HUES6 (cell line): ENCODE results near the gene CFAP20DC.

Experiments
- H3K27ac ChIP-seq: 2 replicates; pipeline ENCODE4 v1.7.0; 2013; ENCODE audit warnings: low read depth, mild to moderate bottlenecking, low read length, inconsistent platforms
- H3K27me3 ChIP-seq: 2 replicates; pipeline ENCODE4 v1.6.1; 2013; ENCODE audit warnings: low read length; ENCODE audit not compliant: control insufficient read depth, insufficient read depth
- H3K36me3 ChIP-seq: 2 replicates; pipeline ENCODE4 v1.6.1; 2013; ENCODE audit warnings: low read length; ENCODE audit not compliant: control insufficient read depth, insufficient read depth
- H3K4me1 ChIP-seq: 2 replicates; pipeline ENCODE4 v1.6.1; 2013; ENCODE audit warnings: low read length; ENCODE audit not compliant: control insufficient read depth, insufficient read depth
- H3K4me3 ChIP-seq: 2 replicates; pipeline ENCODE4 v1.5.1; 2013; ENCODE audit warnings: low read depth, low read length
- H3K9ac ChIP-seq: one replicate; pipeline ENCODE4 v1.6.1; 2013; ENCODE audit warnings: mild to moderate bottlenecking, low read length
- H3K9me3 ChIP-seq: 2 replicates; pipeline ENCODE4 v1.6.1; 2013; ENCODE audit warnings: low read depth, low read length; ENCODE audit not compliant: control insufficient read depth, insufficient read depth

The CFAP20DC gene

GRCh38 chr3:58874795-58875194 is 175.0 kb downstream of the CFAP20DC start:
- H3K9me3 ChIP-seq, result no peaks in the 10 kb centered on the region
- H3K27ac ChIP-seq, result no peak overlapping the region
- no peak overlapping the region for H3K9ac ChIP-seq
- H3K4me3 ChIP-seq, result no peak overlapping the region
- no peaks in the 10 kb centered on the region for H3K36me3 ChIP-seq
- H3K27me3 ChIP-seq, result no peaks in the 10 kb centered on the region
- no peaks in the 10 kb centered on the region; the same call in 1 of the 2 replicates for H3K4me1 ChIP-seq

GRCh38 chr3:58874248-58874741 is 175.5 kb downstream of the CFAP20DC start:
- H3K9me3 ChIP-seq, result no peaks in the 10 kb centered on the region
- no peaks in the 10 kb centered on the region; the same call in 1 of the 2 replicates for H3K4me1 ChIP-seq
- no peaks in the 10 kb centered on the region for H3K36me3 ChIP-seq
- no peak overlapping the region for H3K4me3 ChIP-seq
- H3K9ac ChIP-seq, result no peak overlapping the region
- no peaks in the 10 kb centered on the region for H3K27me3 ChIP-seq
- no peak overlapping the region for H3K27ac ChIP-seq

DNA sequence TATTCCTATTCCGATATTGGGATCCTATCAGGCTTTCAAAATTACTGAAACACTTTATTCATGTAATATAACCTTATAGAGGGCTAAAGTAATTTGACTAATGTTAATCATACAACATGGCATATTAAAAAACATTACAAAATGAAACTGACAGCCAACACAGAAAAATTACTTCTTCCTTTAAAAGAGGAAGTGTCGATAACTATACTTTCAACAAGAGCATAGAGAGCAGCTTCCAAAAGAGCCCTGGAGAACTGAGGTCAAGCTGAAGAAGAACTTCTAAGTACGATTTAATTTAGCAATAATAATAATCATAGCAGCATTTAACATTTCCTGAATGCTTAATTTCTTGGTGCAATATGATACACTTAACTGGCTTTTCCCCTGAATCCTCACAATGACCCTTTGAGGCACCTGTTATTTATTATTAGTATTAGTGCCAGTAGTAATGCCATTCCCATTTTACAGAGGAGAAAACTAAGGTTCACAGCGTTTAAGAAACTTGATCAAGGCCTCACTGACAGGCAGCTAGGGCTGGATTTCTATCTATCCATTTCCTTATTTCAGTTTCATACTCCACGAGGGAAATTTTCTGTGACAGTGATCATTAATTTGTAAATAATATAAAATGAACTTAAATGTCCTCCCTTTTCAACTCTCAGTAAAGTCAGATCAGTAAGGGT is 181.6 kb downstream of the CFAP20DC start:
- H3K4me3 ChIP-seq, result no peak overlapping the region
- no peaks in the 10 kb centered on the region for H3K9me3 ChIP-seq
- peaks cover 29% of the 10 kb centered on the region for H3K4me1 ChIP-seq
- H3K27ac ChIP-seq, result no peak overlapping the region
- no peak overlapping the region for H3K9ac ChIP-seq
- H3K27me3 ChIP-seq, result no peaks in the 10 kb centered on the region
- H3K36me3 ChIP-seq, result no peaks in the 10 kb centered on the region

GRCh38 chr3:58867621-58868020 is 182.2 kb downstream of the CFAP20DC start:
- Histone ChIP-seq H3K27ac (no peak overlapping the region), H3K4me1 (peaks cover 29% of the 10 kb centered on the region), H3K4me3 (no peak overlapping the region), H3K36me3 (no peaks in the 10 kb centered on the region), H3K9me3 (no peaks in the 10 kb centered on the region), H3K27me3 (no peaks in the 10 kb centered on the region), H3K9ac (no peak overlapping the region)

- H3K9ac ChIP-seq, result no peak overlapping the region
- H3K27ac ChIP-seq, result peak overlapping the region; percentile 23; the same call in 1 of the 2 replicates
- H3K36me3 ChIP-seq, result no peaks in the 10 kb centered on the region
- H3K4me3 ChIP-seq, result no peak overlapping the region
- H3K27me3 ChIP-seq, result no peaks in the 10 kb centered on the region
- no peaks in the 10 kb centered on the region for H3K9me3 ChIP-seq
- H3K4me1 ChIP-seq, result peaks cover 29% of the 10 kb centered on the region
Observed at GRCh38 chr3:58866079-58866478, 183.7 kb downstream of the CFAP20DC start.

DNA sequence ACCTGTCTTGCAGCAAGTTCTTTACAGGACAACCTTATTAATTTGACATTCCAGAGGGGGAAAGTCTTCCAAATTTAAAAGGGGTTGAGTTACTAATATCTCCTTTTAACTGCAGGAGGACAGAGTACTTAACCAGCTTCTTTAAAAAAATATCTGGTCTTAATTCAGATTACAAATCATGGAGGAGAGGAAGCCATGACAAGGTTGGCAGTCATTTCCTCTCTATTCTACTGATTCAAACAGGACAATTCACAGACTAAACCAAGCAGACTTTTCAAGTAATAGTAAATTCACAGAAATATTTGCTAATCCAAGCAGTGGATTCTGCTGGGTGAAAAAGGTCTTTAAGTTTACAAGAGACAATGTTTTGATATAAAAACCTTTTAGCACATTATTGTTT is 185.3 kb downstream of the CFAP20DC start:
- Histone ChIP-seq H3K4me3 (no peak overlapping the region), H3K27ac (no peak overlapping the region), H3K36me3 (no peaks in the 10 kb centered on the region), H3K4me1 (peaks cover 29% of the 10 kb centered on the region), H3K9ac (no peak overlapping the region), H3K9me3 (no peaks in the 10 kb centered on the region), H3K27me3 (no peaks in the 10 kb centered on the region)

GRCh38 chr3:58863206-58863605 is 186.6 kb downstream of the CFAP20DC start:
- H3K9me3 ChIP-seq, result no peaks in the 10 kb centered on the region
- H3K4me1 ChIP-seq, result peaks cover 29% of the 10 kb centered on the region
- no peaks in the 10 kb centered on the region for H3K36me3 ChIP-seq
- H3K9ac ChIP-seq, result no peak overlapping the region
- no peak overlapping the region for H3K4me3 ChIP-seq
- no peaks in the 10 kb centered on the region for H3K27me3 ChIP-seq
- no peak overlapping the region for H3K27ac ChIP-seq

- no peak overlapping the region for H3K9ac ChIP-seq
- H3K9me3 ChIP-seq, result no peaks in the 10 kb centered on the region
- no peaks in the 10 kb centered on the region for H3K36me3 ChIP-seq
- no peaks in the 10 kb centered on the region for H3K27me3 ChIP-seq
- no peak overlapping the region for H3K27ac ChIP-seq
- H3K4me3 ChIP-seq, result no peak overlapping the region
- H3K4me1 ChIP-seq, result peaks cover 19% of the 10 kb centered on the region
Observed at GRCh38 chr3:58861551-58861950, 188.3 kb downstream of the CFAP20DC start.

DNA sequence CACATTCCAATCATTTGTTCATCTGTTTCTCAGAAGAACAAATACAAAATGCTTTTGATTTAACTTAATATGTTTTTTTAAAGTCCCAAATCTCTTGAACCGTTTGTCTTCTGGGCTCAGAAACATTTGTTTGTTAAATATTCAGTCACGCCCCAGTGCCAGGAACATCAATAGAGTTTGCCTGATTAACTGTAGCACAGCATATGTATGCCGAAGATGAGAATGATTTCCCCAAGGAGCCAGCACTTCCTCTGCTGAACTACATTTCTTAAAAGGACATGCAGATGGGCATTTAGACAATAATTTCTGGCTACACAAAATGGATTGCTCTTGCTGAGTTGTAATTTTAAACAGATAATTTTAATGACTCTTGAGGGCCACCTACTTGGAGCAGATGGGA is 191.7 kb downstream of the CFAP20DC start:
- no peaks in the 10 kb centered on the region for H3K27me3 ChIP-seq
- H3K4me3 ChIP-seq, result no peak overlapping the region
- H3K9ac ChIP-seq, result no peak overlapping the region
- H3K27ac ChIP-seq, result no peak overlapping the region
- H3K36me3 ChIP-seq, result no peaks in the 10 kb centered on the region
- no peaks in the 10 kb centered on the region for H3K4me1 ChIP-seq
- H3K9me3 ChIP-seq, result no peaks in the 10 kb centered on the region

DNA sequence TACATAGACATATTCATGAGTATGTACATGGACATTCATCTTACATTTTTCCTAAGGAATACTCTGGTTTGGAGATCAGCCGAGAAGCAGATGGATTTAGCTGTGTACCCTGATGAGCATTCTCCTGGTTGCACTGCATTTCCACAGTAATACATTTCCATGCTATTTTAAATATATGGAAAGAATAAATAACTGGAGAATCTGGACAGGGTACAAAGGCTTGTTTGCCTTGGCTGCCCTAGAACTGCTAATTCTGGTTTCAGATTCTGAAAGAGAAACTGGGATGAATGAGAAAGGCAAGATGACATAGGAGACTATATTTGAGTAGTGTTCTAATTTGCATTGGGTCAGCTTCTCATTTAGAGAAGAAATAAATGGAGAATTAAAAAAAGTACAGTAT is 192.4 kb downstream of the CFAP20DC start:
- Histone ChIP-seq H3K9me3 (no peaks in the 10 kb centered on the region), H3K4me3 (no peak overlapping the region), H3K4me1 (no peaks in the 10 kb centered on the region), H3K9ac (no peak overlapping the region), H3K27ac (no peak overlapping the region), H3K36me3 (no peaks in the 10 kb centered on the region), H3K27me3 (no peaks in the 10 kb centered on the region)

- no peaks in the 10 kb centered on the region for H3K4me1 ChIP-seq
- H3K9me3 ChIP-seq, result peaks cover 10% of the 10 kb centered on the region
- no peak overlapping the region for H3K9ac ChIP-seq
- H3K27me3 ChIP-seq, result no peaks in the 10 kb centered on the region
- H3K27ac ChIP-seq, result no peak overlapping the region
- H3K4me3 ChIP-seq, result no peak overlapping the region
- no peaks in the 10 kb centered on the region for H3K36me3 ChIP-seq
Observed at GRCh38 chr3:58848826-58849225, 201.0 kb downstream of the CFAP20DC start.
